ENCODE results near the gene TSSK3.

The TSSK3 gene

DNA sequence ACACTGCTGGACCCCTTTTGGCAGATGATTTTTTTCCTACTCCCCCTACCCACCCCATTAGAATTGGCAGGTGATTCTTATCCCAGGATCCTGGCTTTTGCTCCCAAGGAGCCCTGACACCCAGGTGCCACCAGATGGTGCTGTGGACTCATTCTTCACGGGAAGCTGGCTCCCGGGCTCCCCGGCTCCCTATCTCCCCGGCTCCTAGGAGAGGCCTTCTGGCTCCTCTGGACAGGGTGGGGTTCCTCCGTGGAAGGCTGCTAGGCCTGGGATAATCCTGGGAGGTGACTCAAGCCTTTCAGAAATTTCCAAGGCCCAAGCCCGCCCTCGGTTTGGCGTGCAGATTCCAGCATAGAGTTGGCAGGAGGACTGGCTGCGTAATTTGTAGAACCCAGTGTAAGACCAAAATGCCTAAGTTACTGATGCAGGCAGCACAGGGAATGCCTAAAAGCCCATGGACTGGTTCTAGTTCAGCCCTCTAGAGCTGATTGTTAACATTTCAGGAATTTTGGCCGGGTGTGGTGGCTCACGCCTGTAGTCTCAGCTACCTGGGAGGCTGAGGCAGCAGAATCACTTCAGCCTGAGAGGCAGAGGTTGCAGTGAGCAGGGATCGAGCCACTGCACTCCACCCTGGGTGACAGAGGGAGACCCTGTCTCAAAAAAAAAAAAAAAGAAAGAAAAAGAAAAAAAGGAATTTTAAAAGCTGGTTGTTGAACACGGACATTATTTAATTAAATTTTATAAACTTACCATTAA lies 38.7 kb downstream of the TSSK3 start:
- peak; percentile 88 for DNase-seq (ENCODE audit: low spot score)

DNA sequence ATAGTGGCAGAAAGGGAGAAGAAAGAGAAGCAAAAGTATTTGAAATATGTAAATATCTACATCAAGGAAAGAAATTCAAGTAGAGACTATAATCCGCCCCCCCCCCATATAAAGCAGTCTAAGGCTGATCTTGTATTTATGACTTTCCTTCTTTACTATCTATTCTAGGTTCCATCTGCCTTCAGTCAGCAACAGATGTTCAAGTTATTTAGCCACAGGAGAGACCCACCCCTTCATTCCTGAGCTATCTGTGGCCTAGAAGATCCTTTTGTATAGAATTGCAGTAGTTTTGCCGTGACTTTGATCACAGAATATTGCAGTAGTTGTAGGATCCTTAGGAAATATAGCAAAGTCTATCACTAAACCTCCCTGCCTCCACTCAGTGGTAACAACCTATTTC lies 42.6 kb downstream of the TSSK3 start:
- no peak for DNase-seq (ENCODE audit: low spot score)

DNA sequence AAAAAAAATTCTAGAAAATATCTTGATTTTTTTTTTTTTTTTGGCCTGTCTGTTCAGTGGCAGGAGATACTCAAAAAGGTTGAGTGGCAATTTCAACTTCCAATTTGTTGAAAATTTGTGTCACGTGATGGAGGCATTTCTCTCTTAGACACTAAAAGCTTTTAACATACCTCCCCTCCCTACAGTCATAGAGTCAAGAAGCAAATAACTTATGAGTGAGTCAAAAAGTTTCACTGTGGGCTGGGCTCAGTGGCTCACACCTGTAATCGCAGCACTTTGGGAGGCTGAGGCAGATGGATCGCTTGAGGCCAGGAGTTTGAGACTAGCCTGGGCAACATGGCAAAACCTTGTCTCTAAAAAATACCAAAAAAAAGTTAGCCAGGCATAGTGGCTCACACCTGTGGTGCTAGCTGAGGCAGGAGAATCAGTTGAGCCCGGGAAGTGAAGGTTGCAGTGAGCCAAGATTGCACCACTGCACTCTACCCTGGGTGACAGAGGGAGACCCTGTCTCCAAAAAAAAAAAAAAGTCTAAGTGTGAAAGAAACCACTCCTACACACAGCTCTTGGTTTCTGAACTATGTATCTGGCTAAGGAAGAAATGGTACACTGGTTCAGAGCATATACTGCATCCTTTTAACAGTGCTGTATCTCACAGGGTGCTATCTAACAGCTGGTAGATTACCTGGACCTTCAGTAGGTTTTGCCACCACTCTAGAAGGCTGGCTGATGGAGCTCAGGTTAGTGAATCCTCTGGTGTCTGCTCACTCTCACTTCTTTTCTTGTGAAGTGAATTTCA lies 43.5 kb downstream of the TSSK3 start:
- DNase-seq (ENCODE audit: low spot score) = no peak

DNA sequence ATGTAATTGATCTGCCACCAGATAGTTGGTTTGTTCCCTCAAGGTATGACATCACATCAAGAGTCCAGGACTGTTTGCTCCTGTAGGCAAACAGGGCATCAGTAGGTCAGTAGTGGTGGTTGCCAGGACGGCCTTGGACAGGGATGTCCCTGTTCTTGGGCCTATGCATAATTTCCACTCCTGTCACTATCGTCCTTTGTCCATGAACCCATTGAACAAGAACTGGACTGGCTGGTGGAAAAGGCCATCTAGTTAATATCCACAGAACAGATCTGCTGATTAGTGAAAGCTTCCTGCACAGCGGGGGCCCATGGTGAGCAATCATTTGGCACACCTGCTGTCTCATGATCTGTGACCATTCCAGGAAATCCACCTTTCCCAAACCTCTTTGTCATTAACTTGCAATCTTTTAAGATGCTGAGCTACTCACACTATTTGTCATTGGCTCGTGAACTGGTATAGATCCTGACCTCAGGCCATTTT lies 44.3 kb downstream of the TSSK3 start:
- no peak for DNase-seq (ENCODE audit: low spot score)

DNA sequence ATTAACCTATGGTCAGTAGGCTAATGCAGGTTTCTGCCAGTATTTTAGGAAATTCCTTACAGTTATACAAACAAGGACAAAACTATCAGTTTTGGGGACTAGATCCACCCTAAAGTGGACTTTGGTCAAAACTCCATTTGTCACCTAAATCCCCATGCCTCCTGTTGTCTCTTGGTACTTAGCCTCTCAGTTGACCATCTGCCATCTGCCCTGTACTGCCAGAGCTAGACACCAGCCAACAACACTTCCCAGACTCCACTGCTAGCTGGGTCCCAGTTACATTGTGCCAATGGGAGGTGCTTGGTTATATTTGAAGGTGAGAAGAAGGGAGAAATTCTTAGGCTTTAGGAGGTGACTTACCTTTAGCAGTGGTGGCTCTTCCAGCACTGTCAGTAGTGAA lies 48.9 kb downstream of the TSSK3 start:
- DNase-seq (ENCODE audit: low spot score) = no peak

DNA sequence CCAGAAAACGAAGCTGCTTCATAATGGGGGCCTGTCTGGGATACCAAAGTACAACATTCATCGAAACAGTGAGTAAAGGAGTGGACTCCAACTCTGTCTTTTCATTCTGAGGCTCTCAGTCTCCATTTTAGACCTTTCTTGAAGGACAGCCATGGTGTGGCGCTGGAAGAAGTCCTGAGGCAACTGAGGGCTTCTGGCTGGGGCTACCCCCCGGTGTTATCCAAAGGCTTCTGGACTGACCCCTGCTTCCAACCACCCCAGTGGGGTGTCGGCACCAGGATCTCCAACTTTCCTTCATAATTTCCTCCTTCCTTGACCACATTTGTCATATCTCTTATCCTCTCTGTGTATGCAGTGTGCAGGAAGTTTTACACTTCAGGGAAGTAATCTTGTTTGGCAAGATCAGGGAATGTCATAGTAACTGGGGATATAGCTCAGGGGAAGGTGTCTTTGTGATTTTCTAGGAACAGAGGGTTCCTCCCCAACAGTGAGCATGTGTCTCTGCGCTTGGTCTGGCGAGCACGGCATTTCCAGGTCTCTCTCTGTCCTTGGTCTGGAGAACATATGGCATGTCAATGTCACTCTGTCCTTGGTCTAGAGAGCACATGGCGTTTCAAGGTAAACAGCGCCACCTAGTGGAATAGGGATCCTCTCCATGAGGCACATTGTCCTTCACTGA lies 51.3 kb downstream of the TSSK3 start:
- DNase-seq (ENCODE audit: low spot score) = peak; percentile 48

All from hepatic stellate cell (primary cell).